GM23338 (cell line): ENCODE results near the gene HLCS. TPM values are rescaled to one million over a fixed set of nuclear protein-coding genes. Genes with fewer than 3 reads are reported as not detected.

Experiments used
- ATAC-seq: fragments of 200-7000 bp; cut with Tn5 transposase; 3 replicates; pipeline ENCODE4 v1.9.1; 2020
- DNase-seq: peaks from one replicate; pipeline ENCODE4 v3.0.0-alpha.2; 2015; ENCODE audit warnings: low spot score
- H2AFZ ChIP-seq: fragments of 200-600 bp; sonication (generic); 2 replicates; pipeline ENCODE4 v1.8.0; 2016; ENCODE audit warnings: antibody characterized with exemption, mild to moderate bottlenecking, moderate library complexity
- H3F3A ChIP-seq: fragments of 200-600 bp; sonication (generic); replicated peaks from 2 replicates; pipeline ENCODE4 v1.8.0; 2017; ENCODE audit warnings: antibody characterized with exemption, mixed run types, low read depth
- H3K27ac ChIP-seq: fragments of 200-600 bp; sonication (generic); 2 replicates; pipeline ENCODE4 v1.6.1; 2016; ENCODE audit warnings: low read depth
- H3K27me3 ChIP-seq: fragments of 200-600 bp; sonication (generic); 2 replicates; pipeline ENCODE4 v1.8.0; 2016; ENCODE audit warnings: mild to moderate bottlenecking, mixed run types, moderate library complexity; ENCODE audit not compliant: insufficient read depth
- H3K36me3 ChIP-seq: fragments of 200-600 bp; sonication (generic); 2 replicates; pipeline ENCODE4 v1.8.0; 2016; ENCODE audit warnings: mild to moderate bottlenecking; ENCODE audit not compliant: insufficient read depth
- H3K4me1 ChIP-seq: fragments of 200-600 bp; sonication (generic); 2 replicates; pipeline ENCODE4 v1.8.0; 2016; ENCODE audit warnings: mild to moderate bottlenecking, moderate library complexity; ENCODE audit not compliant: insufficient read depth
- H3K4me2 ChIP-seq: fragments of 200-600 bp; sonication (generic); 2 replicates; pipeline ENCODE4 v1.7.1; 2017; ENCODE audit warnings: mixed run types
- H3K4me3 ChIP-seq: fragments of 200-600 bp; sonication (generic); 2 replicates; pipeline ENCODE4 v1.6.1; 2016; ENCODE audit warnings: mixed run types
- H3K79me2 ChIP-seq: fragments of 200-600 bp; sonication (generic); replicated peaks from 2 replicates; pipeline ENCODE4 v1.8.0; 2017; ENCODE audit warnings: mild to moderate bottlenecking; ENCODE audit not compliant: insufficient read depth
- H3K9me2 ChIP-seq: fragments of 200-600 bp; sonication (generic); 2 replicates; pipeline ENCODE4 v1.8.0; 2017; ENCODE audit not compliant: insufficient read depth
- H4K20me1 ChIP-seq: fragments of 200-600 bp; sonication (generic); replicated peaks from 2 replicates; pipeline ENCODE4 v1.8.0; 2017; ENCODE audit warnings: mild to moderate bottlenecking; ENCODE audit not compliant: insufficient read depth
- H3K27ac Mint-ChIP-seq: 2 replicates; pipeline ENCODE4 v1.8.0; 2020; ENCODE audit warnings: inconsistent platforms, mild to moderate bottlenecking, moderate library complexity, mixed read lengths
- H3K27me3 Mint-ChIP-seq: 3 replicates; pipeline ENCODE4 v1.8.0; 2022; ENCODE audit warnings: low read depth, mild to moderate bottlenecking, moderate library complexity, mixed read lengths, inconsistent platforms; ENCODE audit not compliant: insufficient read depth, poor library complexity
- H3K36me3 Mint-ChIP-seq: 3 replicates; pipeline ENCODE4 v1.8.0; 2021; ENCODE audit warnings: low read depth, mild to moderate bottlenecking, inconsistent platforms, moderate library complexity, mixed read lengths
- H3K4me1 Mint-ChIP-seq: 3 replicates; pipeline ENCODE4 v1.8.0; 2020; ENCODE audit warnings: mild to moderate bottlenecking, inconsistent platforms, mixed read lengths
- H3K4me3 Mint-ChIP-seq: 3 replicates; pipeline ENCODE4 v1.8.0; 2021; ENCODE audit warnings: moderate library complexity, mild to moderate bottlenecking, inconsistent platforms, mixed read lengths
- H3K9me3 Mint-ChIP-seq: 3 replicates; pipeline ENCODE4 v1.8.0; 2020; ENCODE audit warnings: moderate library complexity, mild to moderate bottlenecking, inconsistent platforms, mixed read lengths
- JUNB ChIP-seq: IDR thresholded peaks from one replicate; pipeline ENCODE4 v1.6.1; 2016; ENCODE audit warnings: antibody characterized with exemption; ENCODE audit not compliant: unreplicated experiment
- NANOG ChIP-seq: IDR thresholded peaks from 2 replicates; pipeline ENCODE4 v1.6.1; 2016; ENCODE audit warnings: antibody characterized with exemption, borderline replicate concordance
- ZNF114 ChIP-seq: fragments of 250-450 bp; sonication (Bioruptor Pico); IDR thresholded peaks from 2 replicates; pipeline ENCODE4 v1.5.0; 2020; ENCODE audit warnings: mild to moderate bottlenecking, moderate library complexity
- ZNF331 ChIP-seq: fragments of 250-450 bp; sonication (Bioruptor Pico); IDR thresholded peaks from 2 replicates; pipeline ENCODE4 v1.5.0; 2020; ENCODE audit warnings: low read depth, mild to moderate bottlenecking, moderate library complexity
- polyA plus RNA-seq: library from polyadenylated mRNA; unstranded; fragments of >200 nt; fragmentation: Nextera tagmentation; extraction: Ambion mirVana; gene quantifications from 2 replicates; pipeline ENCODE4 v1.2.1, GENCODE V29; 2016
- total RNA-seq: library from RNA; depleted of rRNA; stranded (reverse); fragments of >200 nt; shearing (Covaris generic); gene quantifications from 2 replicates; pipeline ENCODE4 v1.2.3, GENCODE V29; 2014
- TF ChIP-seq, protein P1 (sequence below), 2 experiments: fragments of 200-600 bp in 1 of 2; sonication (generic) in 1 of 2; conservative IDR thresholded peaks; 2 replicates each; pipeline versions ENCODE4 v1.5.1 to v1.6.1; 2016 to 2017; ENCODE audit warnings: antibody characterized with exemption in 2 of 2, low read depth in 2 of 2, mild to moderate bottlenecking in 2 of 2, moderate library complexity in 1 of 2
- TF ChIP-seq, protein P2 (sequence below): IDR thresholded peaks from 2 replicates; pipeline ENCODE4 v1.6.1; 2016; ENCODE audit warnings: antibody characterized with exemption
- TF ChIP-seq, protein P3 (sequence below): fragments of 250-450 bp; sonication (Bioruptor Pico); IDR thresholded peaks from 2 replicates; pipeline ENCODE4 v1.5.0; 2020; ENCODE audit warnings: mild to moderate bottlenecking, moderate library complexity

Gene HLCS
- total and polyA plus RNA-seq, 2 experiments from 2014 or later, result 6.1 to 14.7 TPM

- DNase-seq (peak; percentile 89), ATAC-seq (peak; percentile 96)
- no peaks in the 10 kb centered on the region for H3F3A ChIP-seq
- no peaks in the 10 kb centered on the region for H3K9me2 ChIP-seq
- TF ChIP-seq ZNF331 (CRISPR knock-in tag) (no peak), ZNF114 (CRISPR knock-in tag) (no peak)
- TF ChIP-seq, protein P1, sequence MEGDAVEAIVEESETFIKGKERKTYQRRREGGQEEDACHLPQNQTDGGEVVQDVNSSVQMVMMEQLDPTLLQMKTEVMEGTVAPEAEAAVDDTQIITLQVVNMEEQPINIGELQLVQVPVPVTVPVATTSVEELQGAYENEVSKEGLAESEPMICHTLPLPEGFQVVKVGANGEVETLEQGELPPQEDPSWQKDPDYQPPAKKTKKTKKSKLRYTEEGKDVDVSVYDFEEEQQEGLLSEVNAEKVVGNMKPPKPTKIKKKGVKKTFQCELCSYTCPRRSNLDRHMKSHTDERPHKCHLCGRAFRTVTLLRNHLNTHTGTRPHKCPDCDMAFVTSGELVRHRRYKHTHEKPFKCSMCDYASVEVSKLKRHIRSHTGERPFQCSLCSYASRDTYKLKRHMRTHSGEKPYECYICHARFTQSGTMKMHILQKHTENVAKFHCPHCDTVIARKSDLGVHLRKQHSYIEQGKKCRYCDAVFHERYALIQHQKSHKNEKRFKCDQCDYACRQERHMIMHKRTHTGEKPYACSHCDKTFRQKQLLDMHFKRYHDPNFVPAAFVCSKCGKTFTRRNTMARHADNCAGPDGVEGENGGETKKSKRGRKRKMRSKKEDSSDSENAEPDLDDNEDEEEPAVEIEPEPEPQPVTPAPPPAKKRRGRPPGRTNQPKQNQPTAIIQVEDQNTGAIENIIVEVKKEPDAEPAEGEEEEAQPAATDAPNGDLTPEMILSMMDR (conservative IDR thresholded peaks at IDR 0.05; ENCODE audit: low read depth in 2 of 2), result peak; percentile 92 to 98
- TF ChIP-seq, protein P2, sequence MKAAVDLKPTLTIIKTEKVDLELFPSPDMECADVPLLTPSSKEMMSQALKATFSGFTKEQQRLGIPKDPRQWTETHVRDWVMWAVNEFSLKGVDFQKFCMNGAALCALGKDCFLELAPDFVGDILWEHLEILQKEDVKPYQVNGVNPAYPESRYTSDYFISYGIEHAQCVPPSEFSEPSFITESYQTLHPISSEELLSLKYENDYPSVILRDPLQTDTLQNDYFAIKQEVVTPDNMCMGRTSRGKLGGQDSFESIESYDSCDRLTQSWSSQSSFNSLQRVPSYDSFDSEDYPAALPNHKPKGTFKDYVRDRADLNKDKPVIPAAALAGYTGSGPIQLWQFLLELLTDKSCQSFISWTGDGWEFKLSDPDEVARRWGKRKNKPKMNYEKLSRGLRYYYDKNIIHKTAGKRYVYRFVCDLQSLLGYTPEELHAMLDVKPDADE, result no peak
- H4K20me1 ChIP-seq, result no peaks in the 10 kb centered on the region
- no peaks in the 10 kb centered on the region for H3K79me2 ChIP-seq
- Mint-ChIP-seq H3K4me3 (no peak overlapping the region), H3K36me3 (no peaks in the 10 kb centered on the region), H3K4me1 (no peaks in the 10 kb centered on the region; the same call in 2 of the 3 replicates), H3K27ac (no peak overlapping the region), H3K27me3 (no peaks in the 10 kb centered on the region), H3K9me3 (no peaks in the 10 kb centered on the region)
- no peaks in the 10 kb centered on the region for H3K4me1 ChIP-seq
- H3K27ac ChIP-seq, result no peak overlapping the region
- H3K4me2 ChIP-seq, result no peak overlapping the region
- no peaks in the 10 kb centered on the region for H3K36me3 ChIP-seq
- no peak overlapping the region for H2AFZ ChIP-seq
- no peaks in the 10 kb centered on the region for H3K27me3 ChIP-seq
- no peak overlapping the region for H3K4me3 ChIP-seq
These were observed 38.8 kb downstream of the HLCS start for GRCh38 chr21:36927719-36928117.

DNA sequence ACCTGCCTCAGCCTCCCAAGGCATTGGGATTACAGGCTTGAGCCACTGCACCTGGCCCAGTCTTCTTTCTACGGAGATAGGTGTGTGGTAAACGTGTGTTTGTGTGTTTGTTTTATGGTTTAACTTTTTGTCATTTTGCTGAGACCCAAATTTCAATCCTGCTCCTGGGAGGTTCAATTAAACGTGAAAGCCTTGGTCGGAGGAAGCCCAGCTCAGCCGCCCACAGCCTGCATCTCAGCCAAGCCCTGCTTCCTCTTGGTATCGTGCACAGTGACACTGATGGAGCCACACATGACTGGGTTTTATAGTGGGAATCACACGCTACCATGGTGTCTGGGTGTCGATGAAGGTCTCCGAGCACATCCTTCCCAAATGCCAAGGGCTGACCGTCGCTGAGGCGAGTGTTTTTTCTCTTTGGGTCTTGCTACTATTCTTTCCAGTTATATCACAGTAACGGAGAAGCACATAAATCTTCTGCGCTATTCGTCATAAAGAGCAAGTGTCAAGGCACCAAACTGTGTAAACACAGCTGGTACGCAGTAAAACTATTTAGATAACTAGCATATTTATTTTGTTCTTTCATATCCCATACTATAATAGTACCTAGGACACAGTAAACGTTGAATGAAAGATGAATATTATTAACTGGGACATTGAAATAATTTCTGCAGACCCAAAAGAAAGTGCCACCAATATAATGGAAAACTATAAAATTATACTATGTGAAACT is 39.3 kb downstream of the HLCS start:
- H3K4me3 ChIP-seq, result no peak overlapping the region
- no peaks in the 10 kb centered on the region for H3F3A ChIP-seq
- no peaks in the 10 kb centered on the region for H3K36me3 ChIP-seq
- DNase-seq (no peak), ATAC-seq (no peak)
- no peaks in the 10 kb centered on the region for H4K20me1 ChIP-seq
- H3K4me1 ChIP-seq, result no peaks in the 10 kb centered on the region
- no peaks in the 10 kb centered on the region for H3K79me2 ChIP-seq
- H3K36me3 Mint-ChIP-seq, result no peaks in the 10 kb centered on the region
- no peak overlapping the region for H3K27ac Mint-ChIP-seq
- H3K4me1 Mint-ChIP-seq, result no peaks in the 10 kb centered on the region; the same call in 2 of the 3 replicates
- no peak overlapping the region for H2AFZ ChIP-seq
- H3K27me3 ChIP-seq, result no peaks in the 10 kb centered on the region
- no peak overlapping the region for H3K27ac ChIP-seq
- H3K9me2 ChIP-seq, result no peaks in the 10 kb centered on the region
- no peaks in the 10 kb centered on the region for H3K27me3 Mint-ChIP-seq
- no peaks in the 10 kb centered on the region for H3K9me3 Mint-ChIP-seq
- no peak overlapping the region for H3K4me2 ChIP-seq
- no peak overlapping the region for H3K4me3 Mint-ChIP-seq
- TF ChIP-seq, protein P2, result no peak
- TF ChIP-seq, protein P3, sequence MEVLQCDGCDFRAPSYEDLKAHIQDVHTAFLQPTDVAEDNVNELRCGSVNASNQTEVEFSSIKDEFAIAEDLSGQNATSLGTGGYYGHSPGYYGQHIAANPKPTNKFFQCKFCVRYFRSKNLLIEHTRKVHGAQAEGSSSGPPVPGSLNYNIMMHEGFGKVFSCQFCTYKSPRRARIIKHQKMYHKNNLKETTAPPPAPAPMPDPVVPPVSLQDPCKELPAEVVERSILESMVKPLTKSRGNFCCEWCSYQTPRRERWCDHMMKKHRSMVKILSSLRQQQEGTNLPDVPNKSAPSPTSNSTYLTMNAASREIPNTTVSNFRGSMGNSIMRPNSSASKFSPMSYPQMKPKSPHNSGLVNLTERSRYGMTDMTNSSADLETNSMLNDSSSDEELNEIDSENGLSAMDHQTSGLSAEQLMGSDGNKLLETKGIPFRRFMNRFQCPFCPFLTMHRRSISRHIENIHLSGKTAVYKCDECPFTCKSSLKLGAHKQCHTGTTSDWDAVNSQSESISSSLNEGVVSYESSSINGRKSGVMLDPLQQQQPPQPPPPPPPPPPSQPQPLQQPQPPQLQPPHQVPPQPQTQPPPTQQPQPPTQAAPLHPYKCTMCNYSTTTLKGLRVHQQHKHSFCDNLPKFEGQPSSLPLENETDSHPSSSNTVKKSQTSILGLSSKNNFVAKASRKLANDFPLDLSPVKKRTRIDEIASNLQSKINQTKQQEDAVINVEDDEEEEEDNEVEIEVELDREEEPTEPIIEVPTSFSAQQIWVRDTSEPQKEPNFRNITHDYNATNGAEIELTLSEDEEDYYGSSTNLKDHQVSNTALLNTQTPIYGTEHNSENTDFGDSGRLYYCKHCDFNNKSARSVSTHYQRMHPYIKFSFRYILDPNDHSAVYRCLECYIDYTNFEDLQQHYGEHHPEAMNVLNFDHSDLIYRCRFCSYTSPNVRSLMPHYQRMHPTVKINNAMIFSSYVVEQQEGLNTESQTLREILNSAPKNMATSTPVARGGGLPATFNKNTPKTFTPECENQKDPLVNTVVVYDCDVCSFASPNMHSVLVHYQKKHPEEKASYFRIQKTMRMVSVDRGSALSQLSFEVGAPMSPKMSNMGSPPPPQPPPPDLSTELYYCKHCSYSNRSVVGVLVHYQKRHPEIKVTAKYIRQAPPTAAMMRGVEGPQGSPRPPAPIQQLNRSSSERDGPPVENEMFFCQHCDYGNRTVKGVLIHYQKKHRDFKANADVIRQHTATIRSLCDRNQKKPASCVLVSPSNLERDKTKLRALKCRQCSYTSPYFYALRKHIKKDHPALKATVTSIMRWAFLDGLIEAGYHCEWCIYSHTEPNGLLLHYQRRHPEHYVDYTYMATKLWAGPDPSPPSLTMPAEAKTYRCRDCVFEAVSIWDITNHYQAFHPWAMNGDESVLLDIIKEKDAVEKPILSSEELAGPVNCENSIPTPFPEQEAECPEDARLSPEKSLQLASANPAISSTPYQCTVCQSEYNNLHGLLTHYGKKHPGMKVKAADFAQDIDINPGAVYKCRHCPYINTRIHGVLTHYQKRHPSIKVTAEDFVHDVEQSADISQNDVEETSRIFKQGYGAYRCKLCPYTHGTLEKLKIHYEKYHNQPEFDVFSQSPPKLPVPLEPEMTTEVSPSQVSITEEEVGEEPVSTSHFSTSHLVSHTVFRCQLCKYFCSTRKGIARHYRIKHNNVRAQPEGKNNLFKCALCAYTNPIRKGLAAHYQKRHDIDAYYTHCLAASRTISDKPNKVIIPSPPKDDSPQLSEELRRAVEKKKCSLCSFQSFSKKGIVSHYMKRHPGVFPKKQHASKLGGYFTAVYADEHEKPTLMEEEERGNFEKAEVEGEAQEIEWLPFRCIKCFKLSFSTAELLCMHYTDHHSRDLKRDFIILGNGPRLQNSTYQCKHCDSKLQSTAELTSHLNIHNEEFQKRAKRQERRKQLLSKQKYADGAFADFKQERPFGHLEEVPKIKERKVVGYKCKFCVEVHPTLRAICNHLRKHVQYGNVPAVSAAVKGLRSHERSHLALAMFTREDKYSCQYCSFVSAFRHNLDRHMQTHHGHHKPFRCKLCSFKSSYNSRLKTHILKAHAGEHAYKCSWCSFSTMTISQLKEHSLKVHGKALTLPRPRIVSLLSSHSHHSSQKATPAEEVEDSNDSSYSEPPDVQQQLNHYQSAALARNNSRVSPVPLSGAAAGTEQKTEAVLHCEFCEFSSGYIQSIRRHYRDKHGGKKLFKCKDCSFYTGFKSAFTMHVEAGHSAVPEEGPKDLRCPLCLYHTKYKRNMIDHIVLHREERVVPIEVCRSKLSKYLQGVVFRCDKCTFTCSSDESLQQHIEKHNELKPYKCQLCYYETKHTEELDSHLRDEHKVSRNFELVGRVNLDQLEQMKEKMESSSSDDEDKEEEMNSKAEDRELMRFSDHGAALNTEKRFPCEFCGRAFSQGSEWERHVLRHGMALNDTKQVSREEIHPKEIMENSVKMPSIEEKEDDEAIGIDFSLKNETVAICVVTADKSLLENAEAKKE, result no peak
- TF ChIP-seq JUNB (no peak), NANOG (no peak)
- TF ChIP-seq, protein P1 (conservative IDR thresholded peaks at IDR 0.05; ENCODE audit: low read depth in 2 of 2), result no peak
